ENCODE data around the gene TMEM47.

The TMEM47 gene

GRCh38 chrX:34584781-34585180 is 72.3 kb downstream of the TMEM47 start:
- DNase-seq: no peak

- DNase-seq: no peak
These were observed 77.0 kb downstream of the TMEM47 start for GRCh38 chrX:34580069-34580468.

GRCh38 chrX:34578237-34578636 is 78.8 kb downstream of the TMEM47 start:
- no peak for DNase-seq
